HFF-Myc (cell line): ENCODE data around the gene MYH16.

Experiments used
- DNase-seq: peaks from one replicate; pipeline ENCODE4 v3.0.0-alpha.2; 2011; ENCODE audit warnings: low read depth; ENCODE audit errors: extremely low read depth
- H3K4me3 ChIP-seq: replicated peaks from 2 replicates; pipeline ENCODE4 v1.5.1; 2011; ENCODE audit warnings: low read depth, mild to moderate bottlenecking, control low read depth, low read length
- CTCF ChIP-seq: IDR thresholded peaks from 2 replicates; pipeline ENCODE4 v1.5.1; 2012; ENCODE audit warnings: mild to moderate bottlenecking, low read depth, low read length, control low read depth; ENCODE audit errors: missing control alignments

The MYH16 gene

GRCh38 chr7:99252166-99252895 is 20.3 kb upstream of the MYH16 start:
- TF ChIP-seq CTCF = no peak
- no peak overlapping the region for H3K4me3 ChIP-seq
- no peak for DNase-seq

- DNase-seq = no peak
- H3K4me3 ChIP-seq = no peak overlapping the region
- no peak for TF ChIP-seq CTCF
Observed at GRCh38 chr7:99253369-99253768, 19.3 kb upstream of the MYH16 start.

- TF ChIP-seq CTCF = no peak
- no peak for DNase-seq
- H3K4me3 ChIP-seq = no peak overlapping the region
Observed at GRCh38 chr7:99254390-99254789, 18.2 kb upstream of the MYH16 start.

GRCh38 chr7:99255463-99255862 is 17.2 kb upstream of the MYH16 start:
- DNase-seq = no peak
- no peak for TF ChIP-seq CTCF
- no peak overlapping the region for H3K4me3 ChIP-seq

- TF ChIP-seq CTCF = no peak
- H3K4me3 ChIP-seq = no peak overlapping the region
- DNase-seq = no peak
Observed at GRCh38 chr7:99257065-99257464, 15.6 kb upstream of the MYH16 start.

- DNase-seq = no peak
Observed at GRCh38 chr7:99257675-99258074, 15.0 kb upstream of the MYH16 start.

More at GRCh38 chr7:99257675-99258074, 15.0 kb upstream of the MYH16 start:
- no peak for TF ChIP-seq CTCF
- H3K4me3 ChIP-seq = no peak overlapping the region
